H1 (cell line): ENCODE results near the gene KYNU. TPM values are rescaled to one million over a fixed set of nuclear protein-coding genes. Genes with fewer than 3 reads are reported as not detected.

Experiments
- CTCF ChIA-PET: fragments of 300-600 bp; sonication (Branson Sonifier 250); formaldehyde crosslinking; loops from one replicate; lab custom pipeline; 2021; ENCODE audit not compliant: partially characterized antibody; lab: Charles Lee
- POLR2A ChIA-PET: fragments of 300-600 bp; sonication (Branson Sonifier 250); formaldehyde crosslinking; loops from one replicate; lab custom pipeline; 2021; ENCODE audit warnings: inconsistent platforms; ENCODE audit not compliant: partially characterized antibody; lab: Charles Lee
- DNase-seq, 2 experiments: peaks; one replicate each; pipeline versions ENCODE4 v3.0.0 to v3.0.0-alpha.2; 2010 to 2022; ENCODE audit warnings: low spot score in 2 of 2, low read depth in 1 of 2, mixed read lengths in 1 of 2
- FAIRE-seq: peaks from 2 replicates; lab custom pipeline; 2011; peaks lifted over from hg19 to GRCh38; lab: Jason Lieb, UNC
- H2AFZ ChIP-seq: 2 replicates; pipeline ENCODE4 v1.8.1; 2012; ENCODE audit warnings: low read length, inconsistent platforms
- H2AK5ac ChIP-seq: 2 replicates; pipeline ENCODE4 v1.6.1; 2013; ENCODE audit warnings: low read depth, low read length
- H2BK120ac ChIP-seq: replicated peaks from 2 replicates; pipeline ENCODE3; 2013; ENCODE audit warnings: low read depth, low read length, inconsistent platforms
- H2BK12ac ChIP-seq: 2 replicates; pipeline ENCODE4 v1.6.1; 2013; ENCODE audit warnings: low read depth, low read length
- H2BK15ac ChIP-seq: 2 replicates; pipeline ENCODE4 v1.6.1; 2013; ENCODE audit warnings: low read length
- H2BK20ac ChIP-seq: 2 replicates; pipeline ENCODE4 v1.6.1; 2013; ENCODE audit warnings: low read length
- H2BK5ac ChIP-seq: 2 replicates; pipeline ENCODE4 v1.6.1; 2013; ENCODE audit warnings: low read depth, low read length
- H3K14ac ChIP-seq: 2 replicates; pipeline ENCODE4 v1.6.1; 2013; ENCODE audit warnings: inconsistent platforms; ENCODE audit not compliant: insufficient read length
- H3K18ac ChIP-seq: 2 replicates; pipeline ENCODE4 v1.6.1; 2013; ENCODE audit warnings: low read length; ENCODE audit errors: extremely low read depth
- H3K23ac ChIP-seq: 2 replicates; pipeline ENCODE4 v1.6.1; 2013; ENCODE audit warnings: inconsistent platforms; ENCODE audit not compliant: insufficient read length
- H3K23me2 ChIP-seq: 2 replicates; pipeline ENCODE4 v1.6.1; 2013; ENCODE audit warnings: low read depth, low read length
- H3K27ac ChIP-seq: 2 replicates; pipeline ENCODE4 v1.6.1; 2011; ENCODE audit warnings: low read depth, low read length, inconsistent platforms
- H3K27me3 ChIP-seq, 4 experiments: replicated peaks in 1 of 4; 1 replicate in 1 of 4; 2 replicates in 3 of 4; pipeline versions ENCODE4 v1.6.1 to v1.8.1; 2011 to 2013; ENCODE audit warnings: low read length in 3 of 4, mild to moderate bottlenecking in 3 of 4, inconsistent platforms in 2 of 4, mixed read lengths in 2 of 4, moderate library complexity in 1 of 4; ENCODE audit not compliant: control insufficient read depth in 3 of 4, insufficient read depth in 3 of 4; ENCODE audit errors: extremely low read depth in 1 of 4
- H3K36me3 ChIP-seq, 4 experiments: 2 replicates each; pipeline versions ENCODE4 v1.6.1 to v1.8.1; 2011 to 2013; ENCODE audit warnings: mild to moderate bottlenecking in 4 of 4, low read length in 3 of 4, moderate library complexity in 2 of 4, control low read depth in 1 of 4, inconsistent platforms in 1 of 4; ENCODE audit not compliant: insufficient read depth in 4 of 4, control insufficient read depth in 2 of 4
- H3K4ac ChIP-seq: replicated peaks from 2 replicates; pipeline ENCODE3; 2013; ENCODE audit warnings: low read length, low read depth, mixed read lengths, inconsistent platforms; ENCODE audit not compliant: insufficient read length
- H3K4me1 ChIP-seq, 4 experiments: replicated peaks in 1 of 4; 1 replicate in 1 of 4; 2 replicates in 3 of 4; pipeline versions ENCODE4 v1.6.1 to v1.8.1; 2011 to 2013; ENCODE audit warnings: low read length in 3 of 4, inconsistent platforms in 2 of 4, mixed read lengths in 1 of 4; ENCODE audit not compliant: insufficient read depth in 4 of 4, control insufficient read depth in 3 of 4
- H3K4me2 ChIP-seq, 2 experiments: 2 replicates each; pipeline versions ENCODE4 v1.6.1 to v1.8.1; 2011 to 2013; ENCODE audit warnings: low read depth in 2 of 2, low read length in 2 of 2, control low read depth in 1 of 2, inconsistent platforms in 1 of 2, mild to moderate bottlenecking in 1 of 2; ENCODE audit not compliant: insufficient read depth in 1 of 2
- H3K4me3 ChIP-seq, 4 experiments: fragments of 200-600, 300-600 bp in 1 of 4; sonication (generic), shearing (Covaris generic), sonication (Bioruptor Twin) in 1 of 4; 2 replicates each; pipeline versions ENCODE4 v1.5.1 to v1.8.1; 2011 to 2016; ENCODE audit warnings: low read length in 4 of 4, low read depth in 3 of 4, control low read depth in 2 of 4, inconsistent platforms in 2 of 4, mild to moderate bottlenecking in 2 of 4, mixed read lengths in 1 of 4, moderate library complexity in 1 of 4; ENCODE audit not compliant: insufficient read depth in 2 of 4; ENCODE audit errors: extremely low read depth in 1 of 4
- H3K56ac ChIP-seq: replicated peaks from 2 replicates; pipeline ENCODE3; 2013; ENCODE audit warnings: low read depth, mild to moderate bottlenecking, mixed read lengths, low read length, inconsistent platforms; ENCODE audit not compliant: insufficient read length
- H3K79me1 ChIP-seq: 2 replicates; pipeline ENCODE4 v1.6.1; 2013; ENCODE audit warnings: low read depth, low read length, control low read depth
- H3K79me2 ChIP-seq, 2 experiments: 2 replicates each; pipeline versions ENCODE4 v1.6.1 to v1.8.1; 2012 to 2013; ENCODE audit warnings: low read length in 2 of 2, mild to moderate bottlenecking in 2 of 2, inconsistent platforms in 1 of 2; ENCODE audit not compliant: insufficient read depth in 2 of 2, control insufficient read depth in 1 of 2
- H3K9ac ChIP-seq, 4 experiments: replicated peaks in 1 of 4; 1 replicate in 1 of 4; 2 replicates in 3 of 4; pipeline versions ENCODE4 v1.6.1 to v1.8.1; 2011 to 2013; ENCODE audit warnings: low read depth in 3 of 4, low read length in 3 of 4, control low read depth in 2 of 4, mild to moderate bottlenecking in 2 of 4, moderate library complexity in 2 of 4, inconsistent platforms in 1 of 4; ENCODE audit errors: extremely low read depth in 1 of 4
- H3K9me3 ChIP-seq, 2 experiments: 2 replicates each; pipeline versions ENCODE4 v1.6.1 to v1.8.1; 2012 to 2013; ENCODE audit warnings: mild to moderate bottlenecking in 2 of 2, moderate library complexity in 2 of 2, control low read depth in 1 of 2, inconsistent platforms in 1 of 2, low read depth in 1 of 2, low read length in 1 of 2, mixed read lengths in 1 of 2; ENCODE audit not compliant: insufficient read depth in 2 of 2
- H4K20me1 ChIP-seq, 2 experiments: replicated peaks in 1 of 2; 2 replicates each; pipeline versions ENCODE3 to v1.8.1; 2011 to 2013; ENCODE audit warnings: inconsistent platforms in 2 of 2, low read length in 2 of 2, mild to moderate bottlenecking in 1 of 2; ENCODE audit not compliant: insufficient read depth in 2 of 2, control insufficient read depth in 1 of 2
- H4K5ac ChIP-seq: 2 replicates; pipeline ENCODE4 v1.6.1; 2013; ENCODE audit warnings: low read length, low read depth, mixed read lengths, inconsistent platforms; ENCODE audit not compliant: insufficient read length
- H4K8ac ChIP-seq: 2 replicates; pipeline ENCODE4 v1.8.0; 2013; ENCODE audit warnings: mild to moderate bottlenecking, moderate library complexity, low read length, inconsistent platforms; ENCODE audit not compliant: insufficient read depth; ENCODE audit errors: extremely low read depth
- H4K91ac ChIP-seq: replicated peaks from 2 replicates; pipeline ENCODE3; 2013; ENCODE audit warnings: low read length, mixed read lengths, inconsistent platforms; ENCODE audit not compliant: insufficient read length
- polyA plus RNA-seq, 7 experiments: library from polyadenylated mRNA; depleted of rRNA in 3 of 7; stranded (reverse) in 5 of 7; unstranded in 2 of 7; fragments of >200 nt in 5 of 7; fragments of 200-250 nt in 2 of 7; gene quantifications; 1 replicate in 5 of 7; 2 replicates in 1 of 7; 4 replicates in 1 of 7; pipeline versions ENCODE4 v1.2.1 to v1.2.3, GENCODE V29; 2011 to 2013; ENCODE audit warnings: missing spikeins in 2 of 7, mixed read lengths in 2 of 7
- total RNA-seq: library from RNA; stranded (reverse); fragmentation: NEBNext Ultra II Directional; extraction: Animal tissue kit (Norgen Biotek cat#: 25700); gene quantifications from 2 replicates; pipeline ENCODE4 v1.2.1, GENCODE V29; 2021
- TF ChIP-seq, protein P1 (sequence below): fragments of 300-600 bp; sonication (generic); IDR thresholded peaks from 2 replicates; pipeline ENCODE4 v1.7.1; 2012; ENCODE audit warnings: low read length, moderate library complexity, mild to moderate bottlenecking, inconsistent platforms; ENCODE audit not compliant: insufficient replicate concordance

The KYNU gene
- total and polyA plus RNA-seq, 2 of the 8 experiments (the other 6 are each of a cell fraction or from before 2014, with no cell fraction given): 0.09 to 0.13 TPM

DNA sequence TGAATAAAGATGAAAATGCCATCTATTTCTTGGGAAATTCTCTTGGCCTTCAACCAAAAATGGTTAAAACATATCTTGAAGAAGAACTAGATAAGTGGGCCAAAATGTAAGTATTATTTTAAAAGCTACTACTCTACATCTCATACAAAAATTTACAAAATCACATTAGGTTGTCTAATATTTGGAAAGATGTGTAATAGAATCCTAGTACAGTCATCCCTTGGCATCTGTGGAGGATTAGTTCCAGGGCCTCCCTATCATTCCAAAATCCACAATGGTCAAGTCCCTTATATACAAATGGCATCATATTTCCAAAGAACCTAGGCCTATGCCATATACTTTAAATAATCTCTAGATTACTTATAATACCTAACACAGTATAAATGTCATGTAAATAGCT, 41.2 kb downstream of the KYNU start:
- H2BK15ac ChIP-seq: no peak overlapping the region
- no peak overlapping the region for H3K4ac ChIP-seq
- H3K4me2 ChIP-seq: no peak overlapping the region
- no peak overlapping the region for H4K8ac ChIP-seq
- CTCF ChIA-PET: no interaction called here
- no peak overlapping the region for H3K56ac ChIP-seq
- 0 out of 4 replicates have a peak, but pooled peaks cover 0 to 3% of the 10 kb centered on the region in 2 experiments for H3K9me3 ChIP-seq
- H2BK5ac ChIP-seq: no peak overlapping the region
- H3K4me3 ChIP-seq: no peak overlapping the region
- no peak overlapping the region for H3K23ac ChIP-seq
- no peaks in the 10 kb centered on the region for H3K79me1 ChIP-seq
- no peak overlapping the region for H2BK20ac ChIP-seq
- no peak overlapping the region for H3K27ac ChIP-seq
- H2BK120ac ChIP-seq: no peak overlapping the region
- H3K79me2 ChIP-seq: no peaks in the 10 kb centered on the region
- no peak overlapping the region for H3K18ac ChIP-seq
- DNase-seq: no peak
- peaks cover 0 to 5% (median 0%) of the 10 kb centered on the region in 4 experiments; a peak in 1 of 7 replicates for H3K4me1 ChIP-seq
- no peak overlapping the region for H3K14ac ChIP-seq
- H4K91ac ChIP-seq: no peak overlapping the region
- no peak overlapping the region for H2BK12ac ChIP-seq
- POLR2A ChIA-PET: no interaction called here
- H3K23me2 ChIP-seq: no peaks in the 10 kb centered on the region
- H3K36me3 ChIP-seq: no peaks in the 10 kb centered on the region
- no peaks in the 10 kb centered on the region for H3K27me3 ChIP-seq
- no peak for FAIRE-seq
- H3K9ac ChIP-seq: no peak overlapping the region
- H2AK5ac ChIP-seq: no peak overlapping the region
- no peak overlapping the region for H4K5ac ChIP-seq
- no peak overlapping the region for H2AFZ ChIP-seq
- H4K20me1 ChIP-seq: no peaks in the 10 kb centered on the region
- TF ChIP-seq, protein P1, sequence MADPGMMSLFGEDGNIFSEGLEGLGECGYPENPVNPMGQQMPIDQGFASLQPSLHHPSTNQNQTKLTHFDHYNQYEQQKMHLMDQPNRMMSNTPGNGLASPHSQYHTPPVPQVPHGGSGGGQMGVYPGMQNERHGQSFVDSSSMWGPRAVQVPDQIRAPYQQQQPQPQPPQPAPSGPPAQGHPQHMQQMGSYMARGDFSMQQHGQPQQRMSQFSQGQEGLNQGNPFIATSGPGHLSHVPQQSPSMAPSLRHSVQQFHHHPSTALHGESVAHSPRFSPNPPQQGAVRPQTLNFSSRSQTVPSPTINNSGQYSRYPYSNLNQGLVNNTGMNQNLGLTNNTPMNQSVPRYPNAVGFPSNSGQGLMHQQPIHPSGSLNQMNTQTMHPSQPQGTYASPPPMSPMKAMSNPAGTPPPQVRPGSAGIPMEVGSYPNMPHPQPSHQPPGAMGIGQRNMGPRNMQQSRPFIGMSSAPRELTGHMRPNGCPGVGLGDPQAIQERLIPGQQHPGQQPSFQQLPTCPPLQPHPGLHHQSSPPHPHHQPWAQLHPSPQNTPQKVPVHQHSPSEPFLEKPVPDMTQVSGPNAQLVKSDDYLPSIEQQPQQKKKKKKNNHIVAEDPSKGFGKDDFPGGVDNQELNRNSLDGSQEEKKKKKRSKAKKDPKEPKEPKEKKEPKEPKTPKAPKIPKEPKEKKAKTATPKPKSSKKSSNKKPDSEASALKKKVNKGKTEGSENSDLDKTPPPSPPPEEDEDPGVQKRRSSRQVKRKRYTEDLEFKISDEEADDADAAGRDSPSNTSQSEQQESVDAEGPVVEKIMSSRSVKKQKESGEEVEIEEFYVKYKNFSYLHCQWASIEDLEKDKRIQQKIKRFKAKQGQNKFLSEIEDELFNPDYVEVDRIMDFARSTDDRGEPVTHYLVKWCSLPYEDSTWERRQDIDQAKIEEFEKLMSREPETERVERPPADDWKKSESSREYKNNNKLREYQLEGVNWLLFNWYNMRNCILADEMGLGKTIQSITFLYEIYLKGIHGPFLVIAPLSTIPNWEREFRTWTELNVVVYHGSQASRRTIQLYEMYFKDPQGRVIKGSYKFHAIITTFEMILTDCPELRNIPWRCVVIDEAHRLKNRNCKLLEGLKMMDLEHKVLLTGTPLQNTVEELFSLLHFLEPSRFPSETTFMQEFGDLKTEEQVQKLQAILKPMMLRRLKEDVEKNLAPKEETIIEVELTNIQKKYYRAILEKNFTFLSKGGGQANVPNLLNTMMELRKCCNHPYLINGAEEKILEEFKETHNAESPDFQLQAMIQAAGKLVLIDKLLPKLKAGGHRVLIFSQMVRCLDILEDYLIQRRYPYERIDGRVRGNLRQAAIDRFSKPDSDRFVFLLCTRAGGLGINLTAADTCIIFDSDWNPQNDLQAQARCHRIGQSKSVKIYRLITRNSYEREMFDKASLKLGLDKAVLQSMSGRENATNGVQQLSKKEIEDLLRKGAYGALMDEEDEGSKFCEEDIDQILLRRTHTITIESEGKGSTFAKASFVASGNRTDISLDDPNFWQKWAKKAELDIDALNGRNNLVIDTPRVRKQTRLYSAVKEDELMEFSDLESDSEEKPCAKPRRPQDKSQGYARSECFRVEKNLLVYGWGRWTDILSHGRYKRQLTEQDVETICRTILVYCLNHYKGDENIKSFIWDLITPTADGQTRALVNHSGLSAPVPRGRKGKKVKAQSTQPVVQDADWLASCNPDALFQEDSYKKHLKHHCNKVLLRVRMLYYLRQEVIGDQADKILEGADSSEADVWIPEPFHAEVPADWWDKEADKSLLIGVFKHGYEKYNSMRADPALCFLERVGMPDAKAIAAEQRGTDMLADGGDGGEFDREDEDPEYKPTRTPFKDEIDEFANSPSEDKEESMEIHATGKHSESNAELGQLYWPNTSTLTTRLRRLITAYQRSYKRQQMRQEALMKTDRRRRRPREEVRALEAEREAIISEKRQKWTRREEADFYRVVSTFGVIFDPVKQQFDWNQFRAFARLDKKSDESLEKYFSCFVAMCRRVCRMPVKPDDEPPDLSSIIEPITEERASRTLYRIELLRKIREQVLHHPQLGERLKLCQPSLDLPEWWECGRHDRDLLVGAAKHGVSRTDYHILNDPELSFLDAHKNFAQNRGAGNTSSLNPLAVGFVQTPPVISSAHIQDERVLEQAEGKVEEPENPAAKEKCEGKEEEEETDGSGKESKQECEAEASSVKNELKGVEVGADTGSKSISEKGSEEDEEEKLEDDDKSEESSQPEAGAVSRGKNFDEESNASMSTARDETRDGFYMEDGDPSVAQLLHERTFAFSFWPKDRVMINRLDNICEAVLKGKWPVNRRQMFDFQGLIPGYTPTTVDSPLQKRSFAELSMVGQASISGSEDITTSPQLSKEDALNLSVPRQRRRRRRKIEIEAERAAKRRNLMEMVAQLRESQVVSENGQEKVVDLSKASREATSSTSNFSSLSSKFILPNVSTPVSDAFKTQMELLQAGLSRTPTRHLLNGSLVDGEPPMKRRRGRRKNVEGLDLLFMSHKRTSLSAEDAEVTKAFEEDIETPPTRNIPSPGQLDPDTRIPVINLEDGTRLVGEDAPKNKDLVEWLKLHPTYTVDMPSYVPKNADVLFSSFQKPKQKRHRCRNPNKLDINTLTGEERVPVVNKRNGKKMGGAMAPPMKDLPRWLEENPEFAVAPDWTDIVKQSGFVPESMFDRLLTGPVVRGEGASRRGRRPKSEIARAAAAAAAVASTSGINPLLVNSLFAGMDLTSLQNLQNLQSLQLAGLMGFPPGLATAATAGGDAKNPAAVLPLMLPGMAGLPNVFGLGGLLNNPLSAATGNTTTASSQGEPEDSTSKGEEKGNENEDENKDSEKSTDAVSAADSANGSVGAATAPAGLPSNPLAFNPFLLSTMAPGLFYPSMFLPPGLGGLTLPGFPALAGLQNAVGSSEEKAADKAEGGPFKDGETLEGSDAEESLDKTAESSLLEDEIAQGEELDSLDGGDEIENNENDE: no peak
